Lower lobe of right lung (tissue), 2 donors: ENCODE data around the gene MOB3B. TPM values are rescaled to one million over a fixed set of nuclear protein-coding genes. Genes with fewer than 3 reads are reported as not detected.

Experiments used
- ATAC-seq, 2 donors: fragments of 200-7000 bp; cut with Tn5 transposase; one replicate each; pipeline ENCODE4 v1.9.1; 2020 to 2022; ENCODE audit warnings: mild to moderate bottlenecking in 2 of 2, moderate library complexity in 2 of 2
- DNase-seq: peaks from one replicate; pipeline ENCODE4 v3.0.0-alpha.2; 2020
- H3K27ac ChIP-seq: fragments of 200-600 bp; one replicate; pipeline ENCODE4 v1.8.0; 2022
- H3K27me3 ChIP-seq: fragments of 200-600 bp; one replicate; pipeline ENCODE4 v1.8.0; 2022; ENCODE audit warnings: low read depth
- H3K36me3 ChIP-seq: fragments of 200-600 bp; one replicate; pipeline ENCODE4 v1.8.0; 2022; ENCODE audit warnings: mild to moderate bottlenecking
- H3K4me1 ChIP-seq: fragments of 200-600 bp; one replicate; pipeline ENCODE4 v1.8.0; 2022
- H3K4me3 ChIP-seq: fragments of 200-600 bp; one replicate; pipeline ENCODE4 v1.8.0; 2022; ENCODE audit warnings: mild to moderate bottlenecking
- H3K9me3 ChIP-seq: fragments of 200-600 bp; one replicate; pipeline ENCODE4 v1.8.0; 2022
- intact Hi-C: fragments of 100-400 bp; cut with DNase I; formaldehyde crosslinking; loops from one replicate; pipeline ENCODE4 v1.11.0; 2022
- total RNA-seq: library from RNA; stranded (reverse); fragmentation: NEBNext Ultra II Directional; extraction: Animal tissue kit (Norgen Biotek cat#: 25700); gene quantifications from one replicate; pipeline ENCODE4 v1.2.1, GENCODE V29; 2021
- TF ChIP-seq, protein P1 (sequence below): fragments of 200-600 bp; IDR thresholded peaks from one replicate; pipeline ENCODE4 v1.8.0; 2022; ENCODE audit warnings: antibody characterized with exemption, mild to moderate bottlenecking
- donor health status: DM: no; HTN: yes; CAD: no; lungs with severe emphysema.

MOB3B gene
- total RNA-seq, 1 donor from 2014 or later: 22.7 TPM

DNA sequence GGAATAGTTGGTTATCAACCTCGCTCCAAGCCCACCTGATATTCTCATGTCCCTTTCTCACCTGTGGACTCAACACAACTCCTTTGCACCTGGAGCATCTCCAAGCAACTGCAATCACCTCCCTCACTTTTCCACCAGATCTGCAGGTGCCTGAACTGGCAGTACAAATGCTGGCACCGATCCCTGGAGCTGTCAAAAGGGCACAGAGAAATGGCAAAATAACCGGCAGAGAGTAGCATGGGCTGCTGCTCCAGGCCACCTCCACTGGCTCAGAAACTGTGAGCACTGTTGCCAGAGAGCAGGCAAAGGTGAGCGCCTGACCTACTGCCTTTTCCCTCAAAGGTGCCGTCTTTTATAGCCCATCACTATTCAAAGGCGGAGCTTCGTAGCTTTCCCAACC lies 247.3 kb downstream of the MOB3B start:
- TF ChIP-seq, protein P1, sequence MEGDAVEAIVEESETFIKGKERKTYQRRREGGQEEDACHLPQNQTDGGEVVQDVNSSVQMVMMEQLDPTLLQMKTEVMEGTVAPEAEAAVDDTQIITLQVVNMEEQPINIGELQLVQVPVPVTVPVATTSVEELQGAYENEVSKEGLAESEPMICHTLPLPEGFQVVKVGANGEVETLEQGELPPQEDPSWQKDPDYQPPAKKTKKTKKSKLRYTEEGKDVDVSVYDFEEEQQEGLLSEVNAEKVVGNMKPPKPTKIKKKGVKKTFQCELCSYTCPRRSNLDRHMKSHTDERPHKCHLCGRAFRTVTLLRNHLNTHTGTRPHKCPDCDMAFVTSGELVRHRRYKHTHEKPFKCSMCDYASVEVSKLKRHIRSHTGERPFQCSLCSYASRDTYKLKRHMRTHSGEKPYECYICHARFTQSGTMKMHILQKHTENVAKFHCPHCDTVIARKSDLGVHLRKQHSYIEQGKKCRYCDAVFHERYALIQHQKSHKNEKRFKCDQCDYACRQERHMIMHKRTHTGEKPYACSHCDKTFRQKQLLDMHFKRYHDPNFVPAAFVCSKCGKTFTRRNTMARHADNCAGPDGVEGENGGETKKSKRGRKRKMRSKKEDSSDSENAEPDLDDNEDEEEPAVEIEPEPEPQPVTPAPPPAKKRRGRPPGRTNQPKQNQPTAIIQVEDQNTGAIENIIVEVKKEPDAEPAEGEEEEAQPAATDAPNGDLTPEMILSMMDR: no peak
- Histone ChIP-seq H3K4me1 (peaks cover 12% of the 10 kb centered on the region), H3K9me3 (no peaks in the 10 kb centered on the region), H3K27me3 (no peaks in the 10 kb centered on the region), H3K4me3 (no peak overlapping the region), H3K36me3 (no peaks in the 10 kb centered on the region), H3K27ac (no peak overlapping the region)
- no peak for DNase-seq
- intact Hi-C loops: no loop called here
- no peak for ATAC-seq

DNA sequence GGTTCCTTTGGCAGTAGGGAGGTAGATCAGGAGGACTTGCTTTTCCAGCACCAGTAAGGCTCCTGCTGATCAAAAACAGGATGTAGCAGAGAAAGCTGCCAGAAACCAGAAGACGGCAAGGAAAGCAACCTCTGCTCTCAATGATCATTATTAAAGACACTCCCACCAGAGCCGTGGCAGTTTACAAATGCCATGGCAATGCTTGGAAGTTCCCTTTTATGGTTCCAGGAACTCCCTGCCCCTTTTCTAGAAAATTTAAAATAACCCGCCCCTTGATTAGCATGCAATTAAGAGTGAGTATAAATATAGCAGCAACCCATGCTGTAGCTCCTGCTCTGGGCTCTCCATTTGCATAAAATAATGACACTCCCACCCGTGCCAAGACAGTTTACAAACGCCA lies 248.8 kb downstream of the MOB3B start:
- no peak overlapping the region for H3K27ac ChIP-seq
- H3K9me3 ChIP-seq: no peaks in the 10 kb centered on the region
- H3K4me1 ChIP-seq: peaks cover 12% of the 10 kb centered on the region
- TF ChIP-seq, protein P1: no peak
- H3K27me3 ChIP-seq: no peaks in the 10 kb centered on the region
- ATAC-seq (peak; percentile 69 to 80), DNase-seq (no peak)
- H3K4me3 ChIP-seq: peak overlapping the region; percentile 12
- intact Hi-C loops: no loop called here
- no peaks in the 10 kb centered on the region for H3K36me3 ChIP-seq

DNA sequence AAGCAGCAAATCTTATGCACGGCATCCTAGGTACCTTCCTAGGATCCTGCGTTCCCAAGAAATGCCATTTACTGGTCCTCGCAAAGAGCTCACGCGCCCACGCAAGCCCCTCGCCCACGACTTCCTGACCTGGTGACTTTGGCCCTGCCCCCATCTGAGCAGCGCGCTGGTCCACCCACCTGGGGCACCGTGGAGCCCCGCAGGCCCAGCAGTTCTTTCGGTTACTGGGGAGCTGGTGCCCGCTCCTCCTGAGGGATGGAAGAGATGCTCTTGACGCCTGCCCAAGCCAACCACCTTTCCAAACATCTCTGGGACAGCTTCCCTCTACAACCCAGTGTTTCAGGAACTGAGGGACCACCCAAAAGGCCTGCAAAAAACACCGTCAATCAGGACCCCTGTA lies 249.4 kb downstream of the MOB3B start:
- Histone ChIP-seq H3K9me3 (no peaks in the 10 kb centered on the region), H3K4me3 (no peak overlapping the region), H3K36me3 (no peaks in the 10 kb centered on the region), H3K27me3 (no peaks in the 10 kb centered on the region), H3K27ac (no peak overlapping the region), H3K4me1 (peaks cover 12% of the 10 kb centered on the region)
- intact Hi-C loops: no loop called here
- TF ChIP-seq, protein P1: no peak
- ATAC-seq (no peak), DNase-seq (no peak)

DNA sequence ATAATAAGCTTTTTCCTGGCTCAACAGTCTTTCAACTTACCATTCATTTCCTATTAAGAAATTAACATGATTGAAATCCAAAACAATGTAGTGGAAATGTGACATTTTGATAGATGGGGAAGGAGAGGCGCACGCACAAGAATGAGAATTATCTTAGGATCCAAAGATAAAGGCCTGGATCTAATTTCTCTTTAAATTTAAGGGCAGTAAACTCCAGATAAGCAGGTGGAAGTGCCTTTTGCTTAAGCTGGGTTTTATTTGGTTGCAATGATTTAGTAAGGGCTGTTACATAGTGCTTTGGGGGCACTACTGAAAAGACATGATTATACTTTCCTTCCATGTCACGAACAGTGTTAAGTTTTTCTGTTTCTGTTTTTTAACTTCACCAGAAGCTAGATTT lies 250.0 kb downstream of the MOB3B start:
- Histone ChIP-seq H3K4me1 (peaks cover 12% of the 10 kb centered on the region), H3K27me3 (no peaks in the 10 kb centered on the region), H3K27ac (no peak overlapping the region), H3K4me3 (no peak overlapping the region), H3K9me3 (no peaks in the 10 kb centered on the region), H3K36me3 (no peaks in the 10 kb centered on the region)
- ATAC-seq (no peak), DNase-seq (no peak)
- TF ChIP-seq, protein P1: no peak
- intact Hi-C loops: loop anchor here (5.0 kb wide), 1 partner anchor 247 kb away; no protein-coding TSS in a partner anchor

DNA sequence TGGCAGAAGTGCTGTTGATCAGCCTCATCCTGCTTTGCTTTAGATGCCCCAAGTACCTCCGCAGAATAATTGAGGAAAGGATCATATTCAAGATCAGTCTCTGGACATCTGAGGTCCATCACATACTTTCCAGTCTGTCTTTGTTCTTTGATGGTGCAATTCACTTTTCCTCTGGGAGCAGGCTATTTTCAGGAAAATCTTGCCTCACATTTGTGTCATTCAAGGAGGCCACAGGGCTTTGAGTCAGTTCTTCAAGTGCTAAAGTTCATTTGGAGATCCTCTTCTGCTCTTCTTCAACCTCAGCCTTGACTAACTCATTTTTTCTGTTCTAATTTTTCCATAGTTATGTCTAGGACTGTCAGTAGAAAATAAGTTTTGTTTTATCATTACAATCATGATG lies 251.2 kb downstream of the MOB3B start:
- intact Hi-C loops: loop anchor here (5.0 kb wide), 1 partner anchor 246 kb away; no protein-coding TSS in a partner anchor
- no peak for ATAC-seq
- Histone ChIP-seq H3K4me1 (peaks cover 12% of the 10 kb centered on the region), H3K4me3 (no peak overlapping the region), H3K27ac (no peak overlapping the region), H3K27me3 (no peaks in the 10 kb centered on the region), H3K9me3 (no peaks in the 10 kb centered on the region), H3K36me3 (no peaks in the 10 kb centered on the region)
- TF ChIP-seq, protein P1: no peak
- no peak for DNase-seq
